HG03469 (cell line): ENCODE data around the gene POLA2.

Source experiments
- ATAC-seq: cut with Tn5 transposase; IDR thresholded peaks from one replicate; pipeline ENCODE4 v1.9.1; 2021; ENCODE audit warnings: mild to moderate bottlenecking, moderate library complexity, moderate number of reproducible peaks; ENCODE audit not compliant: unreplicated experiment

POLA2 gene

GRCh38 chr11:65280646-65281045 is 18.9 kb downstream of the POLA2 start:
- no peak for ATAC-seq

- ATAC-seq, result no peak
Measured at GRCh38 chr11:65286686-65287085, 24.9 kb downstream of the POLA2 start.

- no peak for ATAC-seq
Measured at GRCh38 chr11:65287601-65288000, 25.8 kb downstream of the POLA2 start.

- ATAC-seq, result no peak
Measured at GRCh38 chr11:65288706-65289536, 27.2 kb downstream of the POLA2 start.

GRCh38 chr11:65290448-65291165 is 28.8 kb downstream of the POLA2 start:
- no peak for ATAC-seq

GRCh38 chr11:65291613-65292012 is 29.9 kb downstream of the POLA2 start:
- no peak for ATAC-seq

- ATAC-seq, result no peak
Measured at GRCh38 chr11:65292890-65293289, 31.1 kb downstream of the POLA2 start.

GRCh38 chr11:65293909-65294381 is 32.2 kb downstream of the POLA2 start:
- no peak for ATAC-seq

- no peak for ATAC-seq
Measured at GRCh38 chr11:65295001-65295400, 33.2 kb downstream of the POLA2 start.

GRCh38 chr11:65295571-65296341 is 34.0 kb downstream of the POLA2 start:
- ATAC-seq, result no peak

- ATAC-seq, result no peak
Measured at GRCh38 chr11:65297026-65297672, 35.4 kb downstream of the POLA2 start.

- ATAC-seq, result no peak
Measured at GRCh38 chr11:65298131-65298535, 36.4 kb downstream of the POLA2 start.

GRCh38 chr11:65298655-65299179 is 37.0 kb downstream of the POLA2 start:
- ATAC-seq, result no peak

GRCh38 chr11:65300621-65301275 is 39.0 kb downstream of the POLA2 start:
- no peak for ATAC-seq

- ATAC-seq, result no peak
Measured at GRCh38 chr11:65301491-65302329, 39.9 kb downstream of the POLA2 start.

- no peak for ATAC-seq
Measured at GRCh38 chr11:65303555-65303954, 41.8 kb downstream of the POLA2 start.

GRCh38 chr11:65304110-65304509 is 42.3 kb downstream of the POLA2 start:
- ATAC-seq, result no peak

- no peak for ATAC-seq
Measured at GRCh38 chr11:65304613-65305012, 42.9 kb downstream of the POLA2 start.
